Measurements from ENCODE around the gene FNDC10. TPM values are rescaled to one million over a fixed set of nuclear protein-coding genes. Genes with fewer than 3 reads are reported as not detected.
A peak's percentile ranks its signal among the peaks of the same experiment; 100 is the strongest.

Gene FNDC10
- total RNA-seq, 1 experiment from 2014 or later = 8.4 TPM

DNA sequence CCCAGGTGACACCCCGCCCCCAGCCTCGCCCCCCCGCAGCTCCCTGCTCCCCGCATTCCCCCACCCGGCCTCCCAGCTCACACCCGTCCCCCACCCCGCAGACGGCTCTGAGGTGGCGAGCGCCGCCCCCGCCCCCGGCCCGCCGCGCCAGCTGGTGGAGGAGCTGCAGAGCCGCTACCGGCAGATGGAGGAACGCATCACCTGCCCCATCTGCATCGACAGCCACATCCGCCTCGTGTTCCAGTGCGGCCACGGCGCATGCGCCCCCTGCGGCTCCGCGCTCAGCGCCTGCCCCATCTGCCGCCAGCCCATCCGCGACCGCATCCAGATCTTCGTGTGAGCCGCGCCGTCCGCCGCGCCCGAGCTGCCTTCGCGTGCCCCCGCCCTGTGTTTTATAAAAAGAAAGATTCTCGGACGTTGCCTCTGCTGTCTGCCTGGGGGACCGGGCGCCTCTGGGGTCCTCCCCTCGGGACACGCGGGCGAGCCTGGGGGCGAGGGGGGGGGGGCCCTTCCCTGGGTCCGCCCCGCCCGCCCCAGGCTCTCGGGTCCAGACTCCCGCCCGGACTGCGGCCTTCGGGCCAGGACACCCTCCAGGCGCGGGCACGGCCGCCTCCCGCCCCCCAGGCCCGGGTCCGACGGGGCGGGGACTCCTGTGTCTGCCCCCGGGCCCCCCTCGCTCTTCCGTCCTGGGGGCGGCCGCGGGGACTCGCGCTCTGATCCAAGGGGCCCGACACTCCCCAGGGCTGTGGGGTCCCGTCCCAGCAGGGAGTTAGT is 30.4 kb upstream of the FNDC10 start:
- intact Hi-C loops (cut with micrococcal nuclease) = no loop called here
- H3K79me2 ChIP-seq (ENCODE audit: insufficient read depth, low read length) = peaks cover 13% of the 10 kb centered on the region; the same call in 1 of the 2 replicates
- BruUV-seq (replicated peaks) = no TSS peak
- no peaks in the 10 kb centered on the region for H3K27me3 ChIP-seq (ENCODE audit: insufficient read depth, low read length)
- no peak overlapping the region for H3K9ac ChIP-seq (ENCODE audit: low read length)
- no peak for TF ChIP-seq EZH2phosphoT487 (IDR thresholded peaks at IDR 0.05; ENCODE audit: borderline replicate concordance)
- ChIA-PET RAD21 (ENCODE audit: low non-redundant PET in 1 of 2, low total read pairs in 2 of 2, uncharacterized antibody in 2 of 2, unreplicated experiment in 2 of 2) (no interaction called here), CTCF (no interaction called here), POLR2A (interaction anchor here (2.4 kb wide), 1 partner anchor 15 kb away, joined by 15 read pairs; the partner anchor contains the start of gene MIB2)
- H4K20me1 ChIP-seq (ENCODE audit: insufficient read depth) = no peaks in the 10 kb centered on the region
- no peaks in the 10 kb centered on the region for H3K36me3 ChIP-seq (ENCODE audit: control insufficient read depth in 1 of 2, insufficient read depth in 2 of 2, low read length in 2 of 2)
- H3K4me2 ChIP-seq (ENCODE audit: low read length) = no peak overlapping the region
- H3K9me2 ChIP-seq (ENCODE audit: insufficient read depth) = no peaks in the 10 kb centered on the region
- H3K27ac ChIP-seq (ENCODE audit: low read depth, low read length) = no peak overlapping the region
- no peak overlapping the region for H3K4me3 ChIP-seq (replicated peaks in 1 of 2; ENCODE audit: low read depth in 1 of 2, low read length in 2 of 2)
- no peaks in the 10 kb centered on the region for H3K9me3 ChIP-seq (ENCODE audit: control insufficient read depth in 1 of 2, insufficient read depth in 1 of 2, low read depth in 1 of 2, low read length in 2 of 2)
- no peak overlapping the region for H2AFZ ChIP-seq (ENCODE audit: low read depth, low read length, poor library complexity, severe bottlenecking)
- ATAC-seq (no peak), DNase-seq (ENCODE audit: low read depth, low spot score) (no peak)
- H3K4me1 ChIP-seq (ENCODE audit: control insufficient read depth in 1 of 2, insufficient read depth in 2 of 2, low read length in 2 of 2) = peaks cover 4 to 38% of the 10 kb centered on the region in 2 experiments

DNA sequence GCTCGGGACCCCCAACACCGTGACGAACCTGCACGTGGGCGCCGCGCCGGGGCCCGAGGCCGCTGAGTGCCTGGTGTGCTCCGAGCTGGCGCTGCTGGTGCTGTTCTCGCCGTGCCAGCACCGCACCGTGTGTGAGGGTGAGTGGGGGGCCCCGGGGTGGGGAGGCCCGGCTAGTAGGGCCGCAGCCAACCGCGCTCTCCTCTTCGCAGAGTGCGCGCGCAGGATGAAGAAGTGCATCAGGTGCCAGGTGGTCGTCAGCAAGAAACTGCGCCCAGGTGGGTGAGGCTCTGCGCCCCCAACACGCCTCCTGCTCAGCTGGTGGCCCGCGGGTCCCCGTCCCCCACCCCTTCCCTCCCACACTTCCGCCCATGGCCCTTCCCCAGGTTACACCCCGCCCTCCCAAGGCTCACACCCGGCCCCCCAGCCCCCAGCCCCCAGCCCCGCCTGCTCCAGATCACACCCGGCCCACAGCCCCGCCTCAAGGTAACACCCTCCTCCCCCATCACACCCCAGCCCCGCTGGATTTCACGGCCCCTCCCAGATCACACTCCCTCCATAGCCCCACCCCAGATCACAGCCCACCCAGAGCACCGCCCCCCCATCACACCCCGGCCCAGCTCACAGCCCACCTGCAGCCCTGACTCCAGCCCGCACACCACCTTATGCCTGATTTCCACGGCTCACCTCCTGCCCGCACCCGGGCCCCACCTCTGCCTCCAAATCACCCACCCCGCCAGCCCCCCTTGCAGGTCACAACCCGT is 29.7 kb upstream of the FNDC10 start:
- peak overlapping the region; percentile 69 to 88 for H3K4me3 ChIP-seq (replicated peaks in 1 of 2; ENCODE audit: low read depth in 1 of 2, low read length in 2 of 2)
- H4K20me1 ChIP-seq (ENCODE audit: insufficient read depth) = no peaks in the 10 kb centered on the region
- H3K79me2 ChIP-seq (ENCODE audit: insufficient read depth, low read length) = peaks cover 13% of the 10 kb centered on the region; the same call in 1 of the 2 replicates
- H3K4me1 ChIP-seq (ENCODE audit: control insufficient read depth in 1 of 2, insufficient read depth in 2 of 2, low read length in 2 of 2) = peaks cover 4 to 38% of the 10 kb centered on the region in 2 experiments
- ChIA-PET RAD21 (ENCODE audit: low non-redundant PET in 1 of 2, low total read pairs in 2 of 2, uncharacterized antibody in 2 of 2, unreplicated experiment in 2 of 2) (interaction anchor here in 1 of 2 experiments (0.6 kb wide), 1 partner anchor 14 kb away, joined by 4 read pairs; the partner anchor contains the start of gene MIB2), POLR2A (interaction anchor here (1.2 to 2.4 kb wide), 2 partner anchors 11 to 15 kb away, joined by 6 to 15 read pairs; partner anchors contain the start of gene MIB2), CTCF (interaction anchor here (0.6 to 1.6 kb wide), 4 partner anchors 10 to 302 kb away, joined by 3 to 6 read pairs (median 4); partner anchors contain the start of gene MIB2)
- H3K27ac ChIP-seq (ENCODE audit: low read depth, low read length) = peak overlapping the region; percentile 99
- H2AFZ ChIP-seq (ENCODE audit: low read depth, low read length, poor library complexity, severe bottlenecking) = no peak overlapping the region
- DNase-seq (ENCODE audit: low read depth, low spot score) (no peak), ATAC-seq (no peak)
- H3K9ac ChIP-seq (ENCODE audit: low read length) = peak overlapping the region; percentile 86
- H3K27me3 ChIP-seq (ENCODE audit: insufficient read depth, low read length) = no peaks in the 10 kb centered on the region
- no peaks in the 10 kb centered on the region for H3K36me3 ChIP-seq (ENCODE audit: control insufficient read depth in 1 of 2, insufficient read depth in 2 of 2, low read length in 2 of 2)
- no peaks in the 10 kb centered on the region for H3K9me3 ChIP-seq (ENCODE audit: control insufficient read depth in 1 of 2, insufficient read depth in 1 of 2, low read depth in 1 of 2, low read length in 2 of 2)
- no peaks in the 10 kb centered on the region for H3K9me2 ChIP-seq (ENCODE audit: insufficient read depth)
- BruUV-seq (replicated peaks) = no TSS peak
- intact Hi-C loops (cut with micrococcal nuclease) = no loop called here
- peak overlapping the region; percentile 84 for H3K4me2 ChIP-seq (ENCODE audit: low read length)
- TF ChIP-seq SRF (IDR thresholded peaks at IDR 0.05; ENCODE audit: low read depth) = no peak
- TF ChIP-seq POLR2AphosphoS5 (IDR thresholded peaks at IDR 0.05; ENCODE audit: low read depth, low read length) = no peak
- no peak for TF ChIP-seq EZH2phosphoT487 (IDR thresholded peaks at IDR 0.05; ENCODE audit: borderline replicate concordance)
- TF ChIP-seq RAD21 (IDR thresholded peaks at IDR 0.05; ENCODE audit: low read depth) = no peak
- no peak for TF ChIP-seq EGR1 (IDR thresholded peaks at IDR 0.05; ENCODE audit: low read depth)
- no peak for TF ChIP-seq JUND (IDR thresholded peaks at IDR 0.05)
- no peak for TF ChIP-seq CBX3 (IDR thresholded peaks at IDR 0.05; ENCODE audit: low read depth)
- no peak for TF ChIP-seq ELF1 (IDR thresholded peaks at IDR 0.05; ENCODE audit: borderline replicate concordance, low read depth)
- TF ChIP-seq ZNF274 (IDR thresholded peaks at IDR 0.05; ENCODE audit: low read depth, low read length) = no peak
- no peak for TF ChIP-seq EZH2 (IDR thresholded peaks at IDR 0.05)
- TF ChIP-seq CEBPB (IDR thresholded peaks at IDR 0.05; ENCODE audit: low read depth) = no peak
- TF ChIP-seq, protein P1, sequence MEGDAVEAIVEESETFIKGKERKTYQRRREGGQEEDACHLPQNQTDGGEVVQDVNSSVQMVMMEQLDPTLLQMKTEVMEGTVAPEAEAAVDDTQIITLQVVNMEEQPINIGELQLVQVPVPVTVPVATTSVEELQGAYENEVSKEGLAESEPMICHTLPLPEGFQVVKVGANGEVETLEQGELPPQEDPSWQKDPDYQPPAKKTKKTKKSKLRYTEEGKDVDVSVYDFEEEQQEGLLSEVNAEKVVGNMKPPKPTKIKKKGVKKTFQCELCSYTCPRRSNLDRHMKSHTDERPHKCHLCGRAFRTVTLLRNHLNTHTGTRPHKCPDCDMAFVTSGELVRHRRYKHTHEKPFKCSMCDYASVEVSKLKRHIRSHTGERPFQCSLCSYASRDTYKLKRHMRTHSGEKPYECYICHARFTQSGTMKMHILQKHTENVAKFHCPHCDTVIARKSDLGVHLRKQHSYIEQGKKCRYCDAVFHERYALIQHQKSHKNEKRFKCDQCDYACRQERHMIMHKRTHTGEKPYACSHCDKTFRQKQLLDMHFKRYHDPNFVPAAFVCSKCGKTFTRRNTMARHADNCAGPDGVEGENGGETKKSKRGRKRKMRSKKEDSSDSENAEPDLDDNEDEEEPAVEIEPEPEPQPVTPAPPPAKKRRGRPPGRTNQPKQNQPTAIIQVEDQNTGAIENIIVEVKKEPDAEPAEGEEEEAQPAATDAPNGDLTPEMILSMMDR (IDR thresholded peaks at IDR 0.05 in 2 of 3, conservative IDR thresholded peaks at IDR 0.05 in 1 of 3; ENCODE audit: borderline replicate concordance in 1 of 3, insufficient read depth in 1 of 3, low read depth in 2 of 3, low read length in 2 of 3) = no peak
- TF ChIP-seq, protein P2, sequence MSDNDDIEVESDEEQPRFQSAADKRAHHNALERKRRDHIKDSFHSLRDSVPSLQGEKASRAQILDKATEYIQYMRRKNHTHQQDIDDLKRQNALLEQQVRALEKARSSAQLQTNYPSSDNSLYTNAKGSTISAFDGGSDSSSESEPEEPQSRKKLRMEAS (IDR thresholded peaks at IDR 0.05) = no peak
- no peak for TF ChIP-seq FOSL1 (IDR thresholded peaks at IDR 0.05; ENCODE audit: low read depth)
- no peak for TF ChIP-seq TCF7L2 (IDR thresholded peaks at IDR 0.05; ENCODE audit: borderline replicate concordance, extremely low read depth, insufficient read depth, insufficient read length)
- no peak for TF ChIP-seq ZFX (IDR thresholded peaks at IDR 0.05)

Measured in HCT116 (cell line).